HepG2 (cell line): ENCODE measurements around the gene ECEL1.

Source experiments
- CTCF ChIP-seq: sonication (generic); formaldehyde crosslinking; IDR thresholded peaks from 2 replicates; pipeline ENCODE4 v1.5.0; 2020; ENCODE audit warnings: mild to moderate bottlenecking, missing genetic modification reagents, moderate library complexity
- TARDBP ChIP-seq: sonication (generic); formaldehyde crosslinking; IDR thresholded peaks from 2 replicates; pipeline ENCODE4 v1.8.0; 2022; ENCODE audit warnings: mild to moderate bottlenecking, missing genetic modification reagents

- TF ChIP-seq CTCF (CRISPR knock-in tag) = no peak
- TF ChIP-seq TARDBP (CRISPR knock-in tag) = no peak
Observed at GRCh38 chr2:232498452-232498851, 10.8 kb upstream of the ECEL1 start.
